H9 (cell line): ENCODE results near the gene NIT2. TPM values are rescaled to one million over a fixed set of nuclear protein-coding genes. Genes with fewer than 3 reads are reported as not detected.

Experiments used
- DNase-seq: peaks from one replicate; pipeline ENCODE4 v3.0.0-alpha.2; 2017
- H2AFZ ChIP-seq: one replicate; pipeline ENCODE4 v1.6.1; 2013; ENCODE audit warnings: mild to moderate bottlenecking, low read length, control low read depth, moderate library complexity
- H2AK5ac ChIP-seq: 2 replicates; pipeline ENCODE4 v1.6.1; 2013; ENCODE audit warnings: low read length, control low read depth, mixed read lengths; ENCODE audit not compliant: insufficient read length
- H2BK120ac ChIP-seq: one replicate; pipeline ENCODE4 v1.6.1; 2013; ENCODE audit warnings: low read depth, mild to moderate bottlenecking, low read length, control low read depth, inconsistent platforms; ENCODE audit not compliant: poor library complexity, severe bottlenecking
- H2BK12ac ChIP-seq: 2 replicates; pipeline ENCODE4 v1.6.1; 2013; ENCODE audit warnings: low read length, control low read depth, mixed read lengths, low read depth; ENCODE audit not compliant: insufficient read length
- H2BK15ac ChIP-seq: 2 replicates; pipeline ENCODE4 v1.6.1; 2013; ENCODE audit warnings: low read depth, low read length, control low read depth
- H2BK20ac ChIP-seq: one replicate; pipeline ENCODE4 v1.6.1; 2013; ENCODE audit warnings: low read depth, mild to moderate bottlenecking, low read length, control low read depth, inconsistent platforms; ENCODE audit not compliant: poor library complexity, severe bottlenecking
- H2BK5ac ChIP-seq: 2 replicates; pipeline ENCODE4 v1.6.1; 2013; ENCODE audit warnings: low read length, control low read depth, mixed read lengths; ENCODE audit not compliant: insufficient read length
- H3K14ac ChIP-seq: 2 replicates; pipeline ENCODE4 v1.6.1; 2013; ENCODE audit warnings: low read length, control low read depth; ENCODE audit not compliant: insufficient read depth
- H3K18ac ChIP-seq: 2 replicates; pipeline ENCODE4 v1.6.1; 2013; ENCODE audit warnings: low read depth, mild to moderate bottlenecking, mixed read lengths, low read length, control low read depth; ENCODE audit not compliant: insufficient read length
- H3K23ac ChIP-seq: 2 replicates; pipeline ENCODE4 v1.6.1; 2013; ENCODE audit warnings: low read length, control low read depth, mixed read lengths, low read depth; ENCODE audit not compliant: insufficient read length
- H3K23me2 ChIP-seq: 2 replicates; pipeline ENCODE4 v1.6.1; 2013; ENCODE audit warnings: low read depth, mild to moderate bottlenecking, mixed read lengths, low read length, control low read depth; ENCODE audit not compliant: insufficient read length, poor library complexity, severe bottlenecking
- H3K27ac ChIP-seq: 2 replicates; pipeline ENCODE4 v1.5.1; 2013; ENCODE audit warnings: low read length, control low read depth, mixed read lengths, low read depth; ENCODE audit not compliant: insufficient read length
- H3K27me3 ChIP-seq: 2 replicates; pipeline ENCODE4 v1.6.1; 2013; ENCODE audit warnings: low read length, control low read depth, inconsistent platforms; ENCODE audit not compliant: insufficient read depth
- H3K4ac ChIP-seq: 2 replicates; pipeline ENCODE4 v1.6.1; 2013; ENCODE audit warnings: low read depth, mild to moderate bottlenecking, control low read depth, inconsistent platforms, low read length, moderate library complexity
- H3K4me1 ChIP-seq: 2 replicates; pipeline ENCODE4 v1.6.1; 2013; ENCODE audit warnings: low read length, control low read depth, inconsistent platforms; ENCODE audit not compliant: insufficient read depth
- H3K4me2 ChIP-seq: 2 replicates; pipeline ENCODE4 v1.6.1; 2013; ENCODE audit warnings: low read length, control low read depth, mixed read lengths; ENCODE audit not compliant: insufficient read length, insufficient read depth
- H3K56ac ChIP-seq: 2 replicates; pipeline ENCODE4 v1.6.1; 2013; ENCODE audit warnings: low read depth, mild to moderate bottlenecking, mixed read lengths, low read length, control low read depth; ENCODE audit not compliant: insufficient read length
- H3K79me1 ChIP-seq: 2 replicates; pipeline ENCODE4 v1.6.1; 2013; ENCODE audit warnings: low read depth, mild to moderate bottlenecking, moderate library complexity, low read length, control low read depth, inconsistent platforms; ENCODE audit not compliant: insufficient read depth, poor library complexity, severe bottlenecking
- H3K79me2 ChIP-seq: 2 replicates; pipeline ENCODE4 v1.6.1; 2013; ENCODE audit warnings: low read length, control low read depth, inconsistent platforms; ENCODE audit not compliant: insufficient read depth
- H3K9ac ChIP-seq: 2 replicates; pipeline ENCODE4 v1.6.1; 2013; ENCODE audit warnings: low read length, control low read depth, mixed read lengths; ENCODE audit not compliant: insufficient read length; ENCODE audit errors: extremely low read depth
- H3K9me3 ChIP-seq: one replicate; pipeline ENCODE4 v1.6.1; 2013; ENCODE audit warnings: low read depth, low read length, inconsistent platforms; ENCODE audit not compliant: control insufficient read depth
- H3T11ph ChIP-seq: one replicate; pipeline ENCODE4 v1.6.1; 2013; ENCODE audit warnings: mild to moderate bottlenecking, low read length, control low read depth, inconsistent platforms
- H4K20me1 ChIP-seq: one replicate; pipeline ENCODE4 v1.6.1; 2013; ENCODE audit not compliant: control insufficient read depth, insufficient read length, insufficient read depth
- H4K5ac ChIP-seq: 2 replicates; pipeline ENCODE4 v1.6.1; 2013; ENCODE audit warnings: low read depth, mild to moderate bottlenecking, mixed read lengths, low read length, control low read depth; ENCODE audit not compliant: insufficient read length
- H4K8ac ChIP-seq: replicated peaks from 2 replicates; pipeline ENCODE4 v1.6.1; 2013; ENCODE audit warnings: low read length, control low read depth, mixed read lengths, low read depth; ENCODE audit not compliant: insufficient read length
- H4K91ac ChIP-seq: 2 replicates; pipeline ENCODE4 v1.6.1; 2013; ENCODE audit warnings: low read depth, mild to moderate bottlenecking, moderate library complexity, mixed read lengths, low read length, control low read depth; ENCODE audit not compliant: insufficient read length
- H3K27ac Mint-ChIP-seq, 3 experiments: 2 replicates in 2 of 3; 3 replicates in 1 of 3; pipeline ENCODE4 v1.8.0; 2020 to 2021; ENCODE audit warnings: mixed read lengths in 3 of 3, mild to moderate bottlenecking in 1 of 3, moderate library complexity in 1 of 3
- H3K27me3 Mint-ChIP-seq: 2 replicates; pipeline ENCODE4 v1.8.0; 2021; ENCODE audit warnings: low read depth, mild to moderate bottlenecking, moderate library complexity, mixed read lengths
- H3K36me3 Mint-ChIP-seq, 3 experiments: 2 replicates in 2 of 3; 3 replicates in 1 of 3; pipeline ENCODE4 v1.8.0; 2020 to 2021; ENCODE audit warnings: low read depth in 3 of 3, mixed read lengths in 3 of 3; ENCODE audit not compliant: insufficient read depth in 1 of 3
- H3K4me1 Mint-ChIP-seq, 2 experiments: 2 replicates each; pipeline ENCODE4 v1.8.0; 2020; ENCODE audit warnings: mixed read lengths in 2 of 2
- H3K4me3 Mint-ChIP-seq, 2 experiments: 2 replicates in 1 of 2; 3 replicates in 1 of 2; pipeline ENCODE4 v1.8.0; 2020 to 2021; ENCODE audit warnings: mild to moderate bottlenecking in 2 of 2, mixed read lengths in 2 of 2, moderate library complexity in 1 of 2
- H3K9me3 Mint-ChIP-seq, 2 experiments: 2 replicates in 1 of 2; 3 replicates in 1 of 2; pipeline ENCODE4 v1.8.0; 2020; ENCODE audit warnings: mild to moderate bottlenecking in 2 of 2, mixed read lengths in 2 of 2, moderate library complexity in 1 of 2
- CTCF ChIP-seq: fragments of 200-600 bp; sonication (generic); conservative IDR thresholded peaks from 3 replicates; pipeline ENCODE4 v1.8.0; 2021; ENCODE audit warnings: antibody characterized with exemption, mild to moderate bottlenecking
- WGBS: extraction: QIAGEN DNeasy Blood & Tissue Kit; methylation state at CpG from one replicate; pipeline ENCODE4 v1.1.7; 2013; ENCODE audit warnings: missing lambda C conversion rate, low lambda C conversion rate, mixed read lengths; ENCODE audit not compliant: insufficient read length; ENCODE audit errors: extremely low coverage; 5-methylcytosine and 5-hydroxymethylcytosine counted together
- total RNA-seq: library from RNA; stranded (reverse); gene quantifications from 2 replicates; pipeline ENCODE4 v1.2.1, GENCODE V29; 2021

Gene NIT2
- total RNA-seq, 1 experiment from 2014 or later = 26.6 TPM

DNA sequence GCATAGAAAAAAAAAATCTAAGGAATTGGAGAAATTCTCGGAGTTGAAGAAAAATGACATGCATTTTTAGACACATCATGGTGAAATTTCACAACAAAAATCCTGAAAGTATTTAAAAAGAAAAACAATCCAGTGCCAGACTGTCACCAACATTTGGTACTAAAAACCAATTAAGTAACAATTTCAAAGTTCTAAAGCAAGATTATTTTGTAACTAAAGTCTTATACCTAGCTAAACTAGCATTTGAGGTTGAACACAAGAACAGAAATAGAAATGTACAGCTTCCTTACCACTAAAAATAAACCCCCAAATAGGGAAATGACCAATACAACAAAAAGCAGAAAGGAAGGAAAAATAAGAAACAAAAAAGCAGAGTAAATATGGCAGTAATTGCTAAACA is 54.5 kb downstream of the NIT2 start:
- peaks cover 7% of the 10 kb centered on the region for H3K79me1 ChIP-seq
- H3K9me3 ChIP-seq = no peaks in the 10 kb centered on the region
- no peak overlapping the region for H3K4me2 ChIP-seq
- H3K27ac ChIP-seq = no peak overlapping the region
- H3K36me3 Mint-ChIP-seq = peaks cover 16 to 34% (median 26%) of the 10 kb centered on the region in 3 experiments
- no peaks in the 10 kb centered on the region for H3K4me1 ChIP-seq
- H3K4me1 Mint-ChIP-seq = peaks cover 3 to 4% of the 10 kb centered on the region in 2 experiments; a peak in 3 of 4 replicates
- H4K20me1 ChIP-seq = no peaks in the 10 kb centered on the region
- no peak overlapping the region for H2BK20ac ChIP-seq
- no peak for DNase-seq
- H3K4me3 Mint-ChIP-seq = no peak overlapping the region
- no peak overlapping the region for H3K27ac Mint-ChIP-seq
- no CpG with 5 or more reads among the region's 1 CpG for WGBS
- H3K23ac ChIP-seq = no peak overlapping the region
- H4K5ac ChIP-seq = no peak overlapping the region
- no peak overlapping the region for H2AK5ac ChIP-seq
- no peak overlapping the region for H4K91ac ChIP-seq
- H3K9me3 Mint-ChIP-seq = peaks cover 0 to 3% of the 10 kb centered on the region in 2 experiments; a peak in 2 of 5 replicates
- no peaks in the 10 kb centered on the region for H3K27me3 ChIP-seq
- no peaks in the 10 kb centered on the region for H3K27me3 Mint-ChIP-seq
- H3K79me2 ChIP-seq = peaks cover 22% of the 10 kb centered on the region; the same call in 1 of the 2 replicates
- H2AFZ ChIP-seq = no peak overlapping the region
- H3K18ac ChIP-seq = no peak overlapping the region
- no peaks in the 10 kb centered on the region for H3K23me2 ChIP-seq
- H3K4ac ChIP-seq = no peak overlapping the region
- H3K14ac ChIP-seq = no peak overlapping the region
- H2BK12ac ChIP-seq = no peak overlapping the region
- TF ChIP-seq CTCF = no peak
- H3K9ac ChIP-seq = no peak overlapping the region
- H2BK5ac ChIP-seq = no peak overlapping the region
- H2BK15ac ChIP-seq = no peak overlapping the region
- H3T11ph ChIP-seq = no peak overlapping the region
- H2BK120ac ChIP-seq = no peak overlapping the region
- no peak overlapping the region for H3K56ac ChIP-seq
- no peak overlapping the region for H4K8ac ChIP-seq
